HepG2 (cell line): ENCODE data around the gene CCNG1. TPM values are rescaled to one million over a fixed set of nuclear protein-coding genes. Genes with fewer than 3 reads are reported as not detected.
A peak's percentile ranks its signal among the peaks of the same experiment; 100 is the strongest.

Source experiments
- ARNT2 ChIP-seq: sonication (generic); formaldehyde crosslinking; IDR thresholded peaks from 2 replicates; pipeline ENCODE4 v1.8.0; 2022; ENCODE audit warnings: mild to moderate bottlenecking, low read depth, missing genetic modification reagents, moderate library complexity
- FOXM1 ChIP-seq: sonication (generic); formaldehyde crosslinking; IDR thresholded peaks from 2 replicates; pipeline ENCODE4 v1.5.0; 2020; ENCODE audit warnings: missing genetic modification reagents
- MAFK ChIP-seq, 2 experiments: IDR thresholded peaks in 1 of 2; conservative IDR thresholded peaks in 1 of 2; 2 replicates each; pipeline ENCODE4 v1.6.1; 2011; ENCODE audit warnings: improper control_type of control experiment in 2 of 2, low read length in 2 of 2
- MED13 ChIP-seq: sonication (generic); formaldehyde crosslinking; IDR thresholded peaks from 2 replicates; pipeline ENCODE4 v1.5.0; 2020; ENCODE audit warnings: missing genetic modification reagents
- NCOA1 ChIP-seq: sonication (generic); formaldehyde crosslinking; IDR thresholded peaks from 2 replicates; pipeline ENCODE4 v1.9.0; 2021; ENCODE audit warnings: missing genetic modification reagents
- NFYB ChIP-seq: sonication (generic); formaldehyde crosslinking; IDR thresholded peaks from 2 replicates; pipeline ENCODE4 v1.4.0; 2020; ENCODE audit warnings: missing genetic modification reagents
- NFYC ChIP-seq: IDR thresholded peaks from 2 replicates; pipeline ENCODE4 v1.6.1; 2016; ENCODE audit warnings: missing genetic modification reagents, missing compliant biosample characterization
- PAX8 ChIP-seq: sonication (generic); formaldehyde crosslinking; IDR thresholded peaks from 2 replicates; pipeline ENCODE4 v1.8.0; 2022; ENCODE audit warnings: mild to moderate bottlenecking, missing genetic modification reagents, borderline replicate concordance
- PBX3 ChIP-seq: sonication (generic); formaldehyde crosslinking; IDR thresholded peaks from 2 replicates; pipeline ENCODE4 v1.8.1; 2023; ENCODE audit warnings: missing genetic modification reagents, inconsistent platforms, borderline replicate concordance
- PITX1 ChIP-seq: sonication (generic); formaldehyde crosslinking; IDR thresholded peaks from 2 replicates; pipeline ENCODE4 v1.5.1; 2020; ENCODE audit warnings: mild to moderate bottlenecking, missing genetic modification reagents
- SCMH1 ChIP-seq: sonication (generic); formaldehyde crosslinking; IDR thresholded peaks from 2 replicates; pipeline ENCODE4 v1.9.0; 2021; ENCODE audit warnings: missing genetic modification reagents, mild to moderate bottlenecking, borderline replicate concordance
- TBX3 ChIP-seq: fragments of 450-650 bp; IDR thresholded peaks from 2 replicates; pipeline ENCODE4 v1.6.1; 2017; ENCODE audit warnings: antibody characterized with exemption, mild to moderate bottlenecking, inconsistent platforms, borderline replicate concordance
- ZBTB14 ChIP-seq: sonication (generic); formaldehyde crosslinking; IDR thresholded peaks from 2 replicates; pipeline ENCODE4 v1.4.0; 2020; ENCODE audit warnings: missing genetic modification reagents
- ZBTB20 ChIP-seq: sonication (generic); formaldehyde crosslinking; IDR thresholded peaks from 2 replicates; pipeline ENCODE4 v1.8.1; 2023; ENCODE audit warnings: missing genetic modification reagents, low read depth, mild to moderate bottlenecking, borderline replicate concordance
- ZBTB42 ChIP-seq: sonication (generic); formaldehyde crosslinking; IDR thresholded peaks from 2 replicates; pipeline ENCODE4 v1.5.0; 2020; ENCODE audit warnings: mild to moderate bottlenecking, missing genetic modification reagents
- ZFAT ChIP-seq: sonication (generic); formaldehyde crosslinking; conservative IDR thresholded peaks from 2 replicates; pipeline ENCODE4 v1.8.1; 2023; ENCODE audit warnings: missing genetic modification reagents, inconsistent platforms
- ZFP36L1 ChIP-seq: sonication (generic); formaldehyde crosslinking; IDR thresholded peaks from 2 replicates; pipeline ENCODE4 v1.8.0; 2022; ENCODE audit warnings: mild to moderate bottlenecking, missing genetic modification reagents, moderate library complexity
- ZFYVE20 ChIP-seq: sonication (generic); formaldehyde crosslinking; IDR thresholded peaks from 2 replicates; pipeline ENCODE4 v1.8.0; 2023; ENCODE audit warnings: low read depth, mild to moderate bottlenecking, moderate library complexity, missing genetic modification reagents, borderline replicate concordance
- ZNF24 ChIP-seq: fragments of 450-650 bp; IDR thresholded peaks from 2 replicates; pipeline ENCODE4 v1.6.1; 2017; ENCODE audit warnings: antibody characterized with exemption, mild to moderate bottlenecking
- ZNF460 ChIP-seq: sonication (generic); formaldehyde crosslinking; IDR thresholded peaks from 2 replicates; pipeline ENCODE4 v1.5.1; 2020; ENCODE audit warnings: missing genetic modification reagents, mild to moderate bottlenecking, borderline replicate concordance
- ZNF503 ChIP-seq: sonication (generic); formaldehyde crosslinking; IDR thresholded peaks from 2 replicates; pipeline ENCODE4 v1.4.0; 2020; ENCODE audit warnings: missing genetic modification reagents
- ZNF639 ChIP-seq: conservative IDR thresholded peaks from 2 replicates; pipeline ENCODE4 v1.6.1; 2018; ENCODE audit warnings: missing genetic modification reagents
- ZNF672 ChIP-seq: sonication (generic); formaldehyde crosslinking; IDR thresholded peaks from 2 replicates; pipeline ENCODE4 v1.8.1; 2022; ENCODE audit warnings: missing genetic modification reagents
- ZSCAN20 ChIP-seq: sonication (generic); formaldehyde crosslinking; IDR thresholded peaks from 2 replicates; pipeline ENCODE4 v1.4.0; 2020; ENCODE audit warnings: missing genetic modification reagents, mild to moderate bottlenecking, borderline replicate concordance
- polyA plus RNA-seq, 8 experiments: library from polyadenylated mRNA; depleted of rRNA in 3 of 8; stranded (reverse) in 7 of 8; unstranded in 1 of 8; fragments of >200 nt; fragmentation: Illumina TruSeq in 4 of 8; extraction: Trizol in 4 of 8; gene quantifications; 2 replicates each; pipeline versions ENCODE4 v1.2.1 to v1.2.3, GENCODE V29; 2011 to 2016; ENCODE audit warnings: low read depth in 4 of 8, missing spikeins in 1 of 8, mixed read lengths in 1 of 8; ENCODE audit not compliant: insufficient read depth in 1 of 8
- total RNA-seq, 5 experiments: library from RNA; depleted of rRNA; stranded (reverse); fragments of >200 nt; fragmentation: Illumina TruSeq; extraction: Trizol; gene quantifications; 2 replicates each; pipeline ENCODE4 v1.2.3, GENCODE V29; 2016; ENCODE audit warnings: low read depth in 1 of 5

Gene CCNG1
- total and polyA plus RNA-seq, 2 of the 13 experiments (the other 11 are each of a cell fraction or from before 2014, with no cell fraction given) = 181 to 353 TPM

GRCh38 chr5:163437309-163438182, at the start of gene CCNG1 (continued):
- TF ChIP-seq ZNF503 (no peak), ZSCAN20 (CRISPR knock-in tag) (no peak), ZNF639 (CRISPR knock-in tag) (no peak), ZBTB14 (CRISPR knock-in tag) (no peak), ZNF24 (no peak), NCOA1 (CRISPR knock-in tag) (no peak), TBX3 (no peak), ZFYVE20 (CRISPR knock-in tag) (no peak), SCMH1 (CRISPR knock-in tag) (no peak), ARNT2 (peak; percentile 67; the same call in 1 of the 2 replicates), PBX3 (peak; percentile 81; the same call in 1 of the 2 replicates), PITX1 (CRISPR knock-in tag) (no peak), PAX8 (CRISPR knock-in tag) (no peak), ZFAT (CRISPR knock-in tag) (no peak), ZBTB20 (CRISPR knock-in tag) (no peak), NFYC (CRISPR knock-in tag) (peak; percentile 90), MED13 (CRISPR knock-in tag) (no peak; the same call in 1 of the 2 replicates), ZFP36L1 (CRISPR knock-in tag) (no peak), ZBTB42 (CRISPR knock-in tag) (no peak), MAFK (conservative IDR thresholded peaks at IDR 0.05 in 1 of 2, IDR thresholded peaks at IDR 0.05 in 1 of 2; ENCODE audit: low read length in 2 of 2) (no peak), FOXM1 (CRISPR knock-in tag) (no peak), ZNF460 (CRISPR knock-in tag) (no peak), ZNF672 (CRISPR knock-in tag) (no peak), NFYB (peak; percentile 92)
